ENCODE measurements around the gene ZNF20.

The ZNF20 gene

GRCh38 chr19:12166626-12167025, 26.5 kb upstream of the ZNF20 start:
- no peak overlapping the region for H3K4me3 ChIP-seq (replicated peaks; ENCODE audit: insufficient read depth, low read length)
- TF ChIP-seq CTCF (IDR thresholded peaks at IDR 0.05; ENCODE audit: insufficient read depth, low read length) (no peak), GABPA (IDR thresholded peaks at IDR 0.05; ENCODE audit: low read depth) (no peak), POLR2AphosphoS5 (IDR thresholded peaks at IDR 0.05; ENCODE audit: low read depth) (no peak), REST (IDR thresholded peaks at IDR 0.05; ENCODE audit: insufficient replicate concordance, low read depth) (no peak), SPI1 (IDR thresholded peaks at IDR 0.05; ENCODE audit: borderline replicate concordance, low read depth) (no peak)
- no peak for DNase-seq (ENCODE audit: low read depth in 1 of 2, low spot score in 1 of 2)
- no peak overlapping the region for H3K27ac ChIP-seq (replicated peaks)
- no peaks in the 10 kb centered on the region for H3K27me3 ChIP-seq (ENCODE audit: insufficient read depth, poor library complexity, severe bottlenecking)

GRCh38 chr19:12163826-12164225, 23.7 kb upstream of the ZNF20 start:
- Histone ChIP-seq H3K4me3 (replicated peaks; ENCODE audit: insufficient read depth, low read length) (peak overlapping the region; percentile 91), H3K27me3 (ENCODE audit: insufficient read depth, poor library complexity, severe bottlenecking) (no peaks in the 10 kb centered on the region), H3K27ac (replicated peaks) (peak overlapping the region; percentile 90)
- no peak for TF ChIP-seq REST (IDR thresholded peaks at IDR 0.05; ENCODE audit: insufficient replicate concordance, low read depth)
- no peak for TF ChIP-seq CTCF (IDR thresholded peaks at IDR 0.05; ENCODE audit: insufficient read depth, low read length)
- TF ChIP-seq GABPA (IDR thresholded peaks at IDR 0.05; ENCODE audit: low read depth): no peak
- TF ChIP-seq SPI1 (IDR thresholded peaks at IDR 0.05; ENCODE audit: borderline replicate concordance, low read depth): no peak
- TF ChIP-seq POLR2AphosphoS5 (IDR thresholded peaks at IDR 0.05; ENCODE audit: low read depth): no peak
- peak in 1 of 2 experiments; percentile 5 for DNase-seq (ENCODE audit: low read depth in 1 of 2, low spot score in 1 of 2)

- Histone ChIP-seq H3K27me3 (ENCODE audit: insufficient read depth, poor library complexity, severe bottlenecking) (no peaks in the 10 kb centered on the region), H3K27ac (replicated peaks) (peak within 1 kb of the TSS; percentile 90), H3K4me3 (replicated peaks; ENCODE audit: insufficient read depth, low read length) (peak within 1 kb of the TSS; percentile 91)
- TF ChIP-seq SPI1 (IDR thresholded peaks at IDR 0.05; ENCODE audit: borderline replicate concordance, low read depth) (no peak), GABPA (IDR thresholded peaks at IDR 0.05; ENCODE audit: low read depth) (no peak), REST (IDR thresholded peaks at IDR 0.05; ENCODE audit: insufficient replicate concordance, low read depth) (peak; percentile 21), POLR2AphosphoS5 (IDR thresholded peaks at IDR 0.05; ENCODE audit: low read depth) (peak; percentile 81; the same call in 1 of the 2 replicates), CTCF (IDR thresholded peaks at IDR 0.05; ENCODE audit: insufficient read depth, low read length) (no peak)
- peak; percentile 88 to 96 for DNase-seq (ENCODE audit: low read depth in 1 of 2, low spot score in 1 of 2)
Observed at GRCh38 chr19:12162882-12163806, 23.0 kb upstream of the ZNF20 start, which contains the start of gene ZNF136. TSS of gene ZNF136 (plus strand) at chr19:12163096. CDS start at chr19:12163204, 108 bp downstream.

All from HL-60 (cell line).